K562 (cell line): ENCODE data around the gene SLC35A4. TPM values are rescaled to one million over a fixed set of nuclear protein-coding genes. Genes with fewer than 3 reads are reported as not detected.

Experiments
- CAMTA2 ChIP-seq: fragments of 250-450 bp; sonication (Bioruptor Pico); conservative IDR thresholded peaks from 2 replicates; pipeline ENCODE4 v1.5.1; 2022
- DEAF1 ChIP-seq: fragments of 450-650 bp; formaldehyde crosslinking; IDR thresholded peaks from 2 replicates; pipeline ENCODE4 v1.4.0; 2020; ENCODE audit warnings: mild to moderate bottlenecking, moderate library complexity
- DLX4 ChIP-seq: fragments of 250-450 bp; sonication (Bioruptor Pico); IDR thresholded peaks from 2 replicates; pipeline ENCODE4 v1.6.1; 2021; ENCODE audit warnings: mild to moderate bottlenecking
- ETV1 ChIP-seq: fragments of 450-650 bp; conservative IDR thresholded peaks from 2 replicates; pipeline ENCODE4 v1.6.1; 2016; ENCODE audit warnings: missing genetic modification characterization, control low read depth, low read depth, missing compliant biosample characterization
- GABPA ChIP-seq: fragments of 200-800 bp; sonication (Bioruptor generic); conservative IDR thresholded peaks from 2 replicates; pipeline ENCODE4 v1.6.1; 2016; ENCODE audit warnings: low read depth, missing genetic modification characterization, missing compliant biosample characterization
- GMEB1 ChIP-seq: fragments of 250-450 bp; sonication (Bioruptor Pico); IDR thresholded peaks from 2 replicates; pipeline ENCODE4 v1.4.0; 2020; ENCODE audit warnings: mild to moderate bottlenecking
- MLLT1 ChIP-seq, 2 experiments: fragments of 450-650 bp; IDR thresholded peaks; 2 replicates each; pipeline ENCODE4 v1.6.1; 2016
- NFATC3 ChIP-seq: fragments of 450-650 bp; IDR thresholded peaks from 2 replicates; pipeline ENCODE4 v1.6.1; 2017; ENCODE audit warnings: mild to moderate bottlenecking
- NR2F6 ChIP-seq: fragments of 450-650 bp; formaldehyde crosslinking; IDR thresholded peaks from 2 replicates; pipeline ENCODE4 v1.4.0; 2020; ENCODE audit warnings: mild to moderate bottlenecking
- PKNOX1 ChIP-seq: fragments of 450-650 bp; IDR thresholded peaks from 2 replicates; pipeline ENCODE4 v1.6.1; 2016
- RBFOX2 ChIP-seq: fragments of 200-400 bp; formaldehyde crosslinking; IDR thresholded peaks from 2 replicates; pipeline ENCODE4 v1.6.1; 2017; ENCODE audit warnings: low read depth, mild to moderate bottlenecking, low read length, moderate library complexity
- TSHZ1 ChIP-seq: fragments of 250-450 bp; sonication (Bioruptor Pico); IDR thresholded peaks from 2 replicates; pipeline ENCODE4 v1.4.0; 2020; ENCODE audit warnings: mild to moderate bottlenecking, moderate library complexity
- ZFP1 ChIP-seq: fragments of 450-650 bp; formaldehyde crosslinking; IDR thresholded peaks from 2 replicates; pipeline ENCODE4 v1.4.0; 2020; ENCODE audit warnings: mild to moderate bottlenecking, mixed read lengths
- ZFP30 ChIP-seq: fragments of 250-450 bp; sonication (Bioruptor Pico); IDR thresholded peaks from 2 replicates; pipeline ENCODE4 v1.8.0; 2022; ENCODE audit warnings: moderate library complexity, mild to moderate bottlenecking, inconsistent platforms, borderline replicate concordance
- ZNF146 ChIP-seq: IDR thresholded peaks from one replicate; pipeline ENCODE4 v1.6.1; 2018; ENCODE audit warnings: missing compliant biosample characterization; ENCODE audit not compliant: unreplicated experiment
- ZNF408 ChIP-seq: fragments of 250-450 bp; sonication (Bioruptor Pico); IDR thresholded peaks from 2 replicates; pipeline ENCODE4 v1.4.0; 2020; ENCODE audit warnings: low read depth, mild to moderate bottlenecking, moderate library complexity
- ZNF444 ChIP-seq: fragments of 250-450 bp; sonication (Bioruptor Pico); IDR thresholded peaks from 2 replicates; pipeline ENCODE4 v1.4.0; 2020; ENCODE audit warnings: mild to moderate bottlenecking, moderate library complexity
- ZNF589 ChIP-seq: fragments of 200-800 bp; sonication (Bioruptor generic); IDR thresholded peaks from 2 replicates; pipeline ENCODE4 v1.6.1; 2016; ENCODE audit warnings: low read depth, missing genetic modification characterization, missing compliant biosample characterization
- polyA plus RNA-seq, 8 experiments: library from polyadenylated mRNA; depleted of rRNA in 4 of 8; stranded (reverse) in 5 of 8; unstranded in 3 of 8; fragments of >200 nt; fragmentation: Nextera tagmentation in 2 of 8; fragmentation: Illumina TruSeq in 1 of 8; extraction: Ambion mirVana in 2 of 8; extraction: Trizol in 1 of 8; gene quantifications; 2 replicates each; pipeline versions ENCODE4 v1.2.1 to v1.2.3, GENCODE V29; 2011 to 2014; ENCODE audit warnings: inconsistent platforms in 1 of 8, missing spikeins in 1 of 8
- total RNA-seq, 7 experiments: library from RNA; depleted of rRNA in 6 of 7; stranded (reverse); fragments of >200 nt in 6 of 7; fragmentation: Illumina TruSeq in 2 of 7; extraction: Trizol in 2 of 7; gene quantifications; 2 replicates each; pipeline versions ENCODE4 v1.2.1 to v1.2.3, GENCODE V29; 2011 to 2021; ENCODE audit warnings: low replicate concordance in 1 of 7

SLC35A4 gene
- total and polyA plus RNA-seq, 9 of the 15 experiments (the other 6 are each of a cell fraction or from before 2014, with no cell fraction given), result 21.8 to 171 (median 42.5) TPM

- no peak for TF ChIP-seq GABPA (tag)
- 0 out of 4 replicates have a peak, but pooled peaks of 1 of the 2 experiments have one; percentile 64 for TF ChIP-seq MLLT1 (IDR thresholded peaks at IDR 0.05)
- no peak for TF ChIP-seq ZFP30 (CRISPR knock-in tag)
- TF ChIP-seq DEAF1 (CRISPR knock-in tag), result no peak
- TF ChIP-seq ZNF408, result no peak
- peak; percentile 40; the same call in 1 of the 2 replicates for TF ChIP-seq NFATC3
- no peak for TF ChIP-seq ZFP1
- TF ChIP-seq ZNF444 (CRISPR knock-in tag), result no peak
- TF ChIP-seq PKNOX1, result no peak
- no peak for TF ChIP-seq ETV1 (tag)
- no peak for TF ChIP-seq ZNF146
- no peak for TF ChIP-seq NR2F6 (CRISPR knock-in tag)
- TF ChIP-seq CAMTA2 (CRISPR knock-in tag), result no peak
- no peak for TF ChIP-seq GMEB1 (CRISPR knock-in tag)
- no peak for TF ChIP-seq RBFOX2
- TF ChIP-seq ZNF589 (CRISPR knock-in tag), result no peak
- no peak for TF ChIP-seq DLX4 (CRISPR knock-in tag)
- TF ChIP-seq TSHZ1, result no peak
These were observed 574 bp downstream of the SLC35A4 start (continued) for GRCh38 chr5:140565024-140565779.
